K562 treated with DMSO at 1 percent for 48 hours (cell line): ENCODE data around the gene FNDC3A. TPM values are rescaled to one million over a fixed set of nuclear protein-coding genes. Genes with fewer than 3 reads are reported as not detected.

ENCODE experiments used
- total RNA-seq: library from RNA; unstranded; fragments of 300-600 nt; gene quantifications from 2 replicates; pipeline ENCODE4 v1.2.3, GENCODE V29; 2022; ENCODE audit warnings: low replicate concordance; ENCODE audit errors: extremely low read depth

The FNDC3A gene, protein sequence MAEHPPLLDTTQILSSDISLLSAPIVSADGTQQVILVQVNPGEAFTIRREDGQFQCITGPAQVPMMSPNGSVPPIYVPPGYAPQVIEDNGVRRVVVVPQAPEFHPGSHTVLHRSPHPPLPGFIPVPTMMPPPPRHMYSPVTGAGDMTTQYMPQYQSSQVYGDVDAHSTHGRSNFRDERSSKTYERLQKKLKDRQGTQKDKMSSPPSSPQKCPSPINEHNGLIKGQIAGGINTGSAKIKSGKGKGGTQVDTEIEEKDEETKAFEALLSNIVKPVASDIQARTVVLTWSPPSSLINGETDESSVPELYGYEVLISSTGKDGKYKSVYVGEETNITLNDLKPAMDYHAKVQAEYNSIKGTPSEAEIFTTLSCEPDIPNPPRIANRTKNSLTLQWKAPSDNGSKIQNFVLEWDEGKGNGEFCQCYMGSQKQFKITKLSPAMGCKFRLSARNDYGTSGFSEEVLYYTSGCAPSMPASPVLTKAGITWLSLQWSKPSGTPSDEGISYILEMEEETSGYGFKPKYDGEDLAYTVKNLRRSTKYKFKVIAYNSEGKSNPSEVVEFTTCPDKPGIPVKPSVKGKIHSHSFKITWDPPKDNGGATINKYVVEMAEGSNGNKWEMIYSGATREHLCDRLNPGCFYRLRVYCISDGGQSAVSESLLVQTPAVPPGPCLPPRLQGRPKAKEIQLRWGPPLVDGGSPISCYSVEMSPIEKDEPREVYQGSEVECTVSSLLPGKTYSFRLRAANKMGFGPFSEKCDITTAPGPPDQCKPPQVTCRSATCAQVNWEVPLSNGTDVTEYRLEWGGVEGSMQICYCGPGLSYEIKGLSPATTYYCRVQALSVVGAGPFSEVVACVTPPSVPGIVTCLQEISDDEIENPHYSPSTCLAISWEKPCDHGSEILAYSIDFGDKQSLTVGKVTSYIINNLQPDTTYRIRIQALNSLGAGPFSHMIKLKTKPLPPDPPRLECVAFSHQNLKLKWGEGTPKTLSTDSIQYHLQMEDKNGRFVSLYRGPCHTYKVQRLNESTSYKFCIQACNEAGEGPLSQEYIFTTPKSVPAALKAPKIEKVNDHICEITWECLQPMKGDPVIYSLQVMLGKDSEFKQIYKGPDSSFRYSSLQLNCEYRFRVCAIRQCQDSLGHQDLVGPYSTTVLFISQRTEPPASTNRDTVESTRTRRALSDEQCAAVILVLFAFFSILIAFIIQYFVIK
- not detected in 2 replicates for total RNA-seq

DNA sequence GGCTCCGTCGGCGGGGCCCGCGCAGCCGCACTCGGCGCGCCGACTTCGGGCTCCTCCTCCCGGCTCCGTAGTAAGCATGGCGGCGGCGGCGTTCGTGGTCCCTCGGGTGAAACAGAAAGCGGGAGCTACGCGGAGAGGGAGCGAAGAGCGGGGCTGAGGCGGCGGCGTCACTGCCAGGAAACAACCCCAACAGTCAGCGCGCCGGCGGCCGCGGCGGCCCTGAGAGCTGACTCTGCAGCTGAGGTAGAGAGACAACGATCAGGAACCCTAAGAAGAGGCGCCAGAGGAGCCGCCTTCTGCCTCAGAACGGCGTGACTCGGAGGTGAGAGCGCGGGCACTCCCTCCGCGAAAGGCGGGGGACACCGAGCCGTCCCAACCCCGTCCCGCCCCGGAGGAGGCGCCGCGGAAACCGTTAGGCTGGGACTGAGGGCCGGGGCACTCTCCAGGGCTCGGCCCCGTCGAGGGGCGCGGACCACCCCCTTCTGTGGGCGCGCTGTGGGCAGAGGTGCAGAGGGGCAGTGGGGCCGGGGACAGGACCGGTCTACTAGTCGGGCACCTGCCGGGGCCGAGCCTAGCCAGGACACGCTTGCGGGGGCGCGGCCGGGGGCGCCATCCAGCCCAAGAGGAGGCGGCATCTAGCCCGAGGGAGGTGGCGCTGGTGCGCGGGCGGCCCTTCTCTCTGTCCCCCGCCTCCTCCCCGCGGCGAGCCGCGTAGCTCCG is at the start of gene FNDC3A:
Gene FNDC3A (plus strand): TSS at position 57 of the 720 bp plus-strand sequence. CDS start 30,279 bp downstream, outside the sequence.

DNA sequence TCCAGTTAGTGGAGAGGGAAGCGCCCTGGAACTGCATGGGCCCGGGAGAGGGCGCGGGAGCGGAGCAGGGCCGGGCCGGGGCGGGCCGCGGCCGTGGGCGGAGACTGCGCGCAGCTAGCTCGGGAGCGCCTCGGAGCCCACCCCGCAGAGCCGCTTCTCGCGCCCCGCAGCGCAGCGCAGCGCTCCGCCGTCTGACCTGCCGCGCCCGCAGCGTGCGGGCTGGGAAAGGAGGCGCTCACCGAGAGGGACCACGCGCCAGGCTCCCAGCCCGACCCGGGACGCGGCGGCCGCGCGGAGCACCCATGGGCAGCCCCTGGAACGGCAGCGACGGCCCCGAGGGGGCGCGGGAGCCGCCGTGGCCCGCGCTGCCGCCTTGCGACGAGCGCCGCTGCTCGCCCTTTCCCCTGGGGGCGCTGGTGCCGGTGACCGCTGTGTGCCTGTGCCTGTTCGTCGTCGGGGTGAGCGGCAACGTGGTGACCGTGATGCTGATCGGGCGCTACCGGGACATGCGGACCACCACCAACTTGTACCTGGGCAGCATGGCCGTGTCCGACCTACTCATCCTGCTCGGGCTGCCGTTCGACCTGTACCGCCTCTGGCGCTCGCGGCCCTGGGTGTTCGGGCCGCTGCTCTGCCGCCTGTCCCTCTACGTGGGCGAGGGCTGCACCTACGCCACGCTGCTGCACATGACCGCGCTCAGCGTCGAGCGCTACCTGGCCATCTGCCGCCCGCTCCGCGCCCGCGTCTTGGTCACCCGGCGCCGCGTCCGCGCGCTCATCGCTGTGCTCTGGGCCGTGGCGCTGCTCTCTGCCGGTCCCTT is 244.5 kb downstream of the FNDC3A start, which contains the start of gene MLNR:
Gene MLNR (plus strand): TSS at position 303 of the 820 bp plus-strand sequence. CDS start 0 bp downstream, at position 303.

DNA sequence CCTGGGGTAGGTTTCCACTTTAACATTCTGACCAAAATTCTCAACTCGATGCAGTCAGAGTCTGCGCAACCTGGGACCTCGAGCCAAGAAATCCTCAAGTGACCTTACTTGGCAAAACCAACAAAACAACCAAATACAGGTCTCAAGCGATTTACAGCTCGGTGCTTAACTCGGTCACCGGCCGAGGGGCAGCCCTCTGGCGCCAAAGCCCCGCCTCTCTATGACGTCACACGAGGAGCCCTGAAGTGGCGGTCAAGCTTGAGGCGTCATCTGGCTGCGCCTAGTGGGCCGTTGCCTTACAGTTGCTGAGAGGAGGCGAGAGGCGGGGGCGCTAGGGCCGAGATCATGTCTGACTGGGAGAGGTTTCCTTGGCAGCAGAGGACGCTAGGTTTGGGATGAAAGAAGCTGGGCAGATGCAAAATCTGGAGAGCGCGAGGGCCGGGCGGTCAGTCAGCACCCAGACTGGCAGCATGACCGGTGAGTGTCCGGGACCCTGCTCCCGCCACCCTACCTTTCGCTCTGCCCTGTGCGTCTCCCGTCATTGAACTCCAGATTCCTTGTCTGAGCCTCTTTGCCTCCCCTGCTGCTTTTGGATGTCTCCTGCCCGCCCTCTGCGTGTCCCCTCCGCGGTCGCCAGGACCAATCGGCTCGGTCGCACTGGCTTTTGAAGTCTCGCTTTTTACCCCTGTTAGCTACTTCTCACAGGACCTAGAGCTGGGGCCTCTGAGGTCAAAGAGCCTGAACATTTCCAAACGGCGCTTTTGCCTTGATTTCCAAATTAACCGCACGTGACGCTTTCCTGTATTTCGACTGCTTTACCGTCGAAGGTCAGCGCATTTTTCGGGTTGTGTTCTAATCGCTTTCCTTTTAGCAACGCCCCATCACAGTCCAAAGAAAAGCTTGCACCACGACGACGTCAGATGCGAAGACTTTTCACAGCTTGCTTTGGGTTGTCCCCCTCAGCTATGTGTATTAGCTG is 272.2 kb downstream of the FNDC3A start, which contains the start of gene CDADC1:
Gene CDADC1 (plus strand): TSS at position 283 of the 979 bp plus-strand sequence. CDS start 113 bp downstream, at position 396.

Other genes with a start within 250 kb of the FNDC3A start
- gene MLNR, start 244.4 kb downstream of the FNDC3A start, total RNA-seq, result not detected in 2 replicates